GM18909 (cell line): ENCODE data around the gene TRIM47.

Source experiments
- ATAC-seq: cut with Tn5 transposase; IDR thresholded peaks from one replicate; pipeline ENCODE4 v1.9.1; 2021; ENCODE audit warnings: mild to moderate bottlenecking; ENCODE audit not compliant: unreplicated experiment, poor library complexity

The TRIM47 gene

DNA sequence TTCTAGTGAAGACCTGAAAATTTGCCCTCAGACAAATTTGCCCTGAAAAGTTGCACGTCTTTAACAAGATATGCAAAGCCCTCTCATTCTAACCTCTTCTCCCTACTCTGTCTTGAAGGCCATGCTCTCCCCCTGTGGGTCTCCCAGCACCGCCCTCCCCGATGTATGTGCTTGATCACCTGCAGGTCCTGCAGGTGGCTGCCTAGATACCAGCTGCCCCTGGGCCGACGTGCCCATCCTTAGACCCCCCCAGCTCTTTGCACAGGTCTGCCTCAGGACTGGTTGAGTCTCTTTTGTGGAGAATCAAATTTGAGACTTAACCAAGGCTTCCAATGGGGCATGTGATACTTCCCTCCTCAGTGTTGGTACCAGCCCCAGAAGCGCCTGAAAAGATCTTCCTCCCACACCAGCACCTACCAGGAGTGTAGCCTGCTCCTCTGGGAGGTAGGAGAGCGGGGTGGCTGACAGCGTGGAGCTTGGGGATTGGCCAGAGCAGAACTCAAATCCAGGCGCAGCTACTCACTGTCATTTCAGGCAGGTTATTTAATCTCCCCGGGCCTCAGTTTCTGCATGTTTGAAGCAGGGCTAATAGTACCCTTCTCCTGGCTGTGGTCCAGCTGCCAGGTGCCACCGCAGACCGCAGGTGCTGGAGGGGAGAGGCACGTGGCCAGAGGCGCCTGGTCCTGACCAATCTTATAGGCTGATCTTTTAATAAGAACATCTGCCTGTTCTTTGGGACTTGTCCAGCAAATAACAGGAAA lies 30.9 kb upstream of the TRIM47 start:
- no peak for ATAC-seq

- ATAC-seq = no peak
Observed at GRCh38 chr17:75908201-75908600, 29.8 kb upstream of the TRIM47 start.

GRCh38 chr17:75906143-75906884 lies 27.9 kb upstream of the TRIM47 start:
- ATAC-seq = no peak

GRCh38 chr17:75904749-75905521 lies 26.6 kb upstream of the TRIM47 start, which contains the start of gene MRPL38:
MRPL38 (minus strand) TSS chr17:75904884; CDS start chr17:75904875, 9 bp downstream.
- peak; percentile 95 for ATAC-seq

DNA sequence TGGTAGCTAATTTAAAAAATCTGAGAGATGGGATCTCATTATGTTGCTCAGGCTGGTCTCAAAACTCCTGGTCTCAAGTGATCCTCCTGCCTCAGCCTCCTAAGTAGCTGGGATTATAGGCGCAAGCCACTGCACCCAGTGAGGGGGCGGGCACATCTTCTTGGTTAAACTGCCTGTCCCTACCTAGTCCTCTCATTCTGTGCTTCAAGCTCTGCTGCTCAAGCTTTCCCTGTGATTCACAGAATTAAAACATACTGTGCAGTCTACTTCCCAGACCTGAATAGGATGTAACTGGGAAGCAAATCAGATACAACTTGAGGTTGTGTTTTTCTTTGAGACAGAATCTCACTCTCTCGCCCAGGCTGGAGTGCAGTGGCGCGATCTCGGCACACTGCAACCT lies 24.0 kb upstream of the TRIM47 start:
- no peak for ATAC-seq

GRCh38 chr17:75901727-75902126 lies 23.3 kb upstream of the TRIM47 start:
- no peak for ATAC-seq

- ATAC-seq = no peak
Observed at GRCh38 chr17:75900691-75901533, 22.5 kb upstream of the TRIM47 start.

- no peak for ATAC-seq
Observed at GRCh38 chr17:75899767-75900468, 21.5 kb upstream of the TRIM47 start.

DNA sequence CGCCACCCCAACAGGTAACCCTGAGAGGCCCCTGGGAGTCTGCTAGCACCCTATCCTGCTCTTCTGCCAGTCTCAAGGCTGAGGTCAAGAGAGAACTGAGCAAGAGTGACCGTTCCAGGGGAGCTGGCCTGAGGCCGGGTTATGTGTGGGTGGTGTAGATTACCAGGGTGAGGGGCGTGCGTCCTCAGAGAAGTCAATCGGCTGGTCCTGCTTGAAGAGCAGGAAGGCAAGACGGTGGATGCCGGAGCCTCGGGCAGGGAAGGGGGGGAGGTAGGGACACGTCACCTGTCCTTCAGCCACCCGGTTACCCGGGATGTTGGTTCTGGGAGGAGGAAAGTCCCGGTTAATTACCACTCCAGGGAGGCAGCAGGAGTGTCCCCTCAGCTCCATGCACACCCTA lies 21.0 kb upstream of the TRIM47 start:
- no peak for ATAC-seq

DNA sequence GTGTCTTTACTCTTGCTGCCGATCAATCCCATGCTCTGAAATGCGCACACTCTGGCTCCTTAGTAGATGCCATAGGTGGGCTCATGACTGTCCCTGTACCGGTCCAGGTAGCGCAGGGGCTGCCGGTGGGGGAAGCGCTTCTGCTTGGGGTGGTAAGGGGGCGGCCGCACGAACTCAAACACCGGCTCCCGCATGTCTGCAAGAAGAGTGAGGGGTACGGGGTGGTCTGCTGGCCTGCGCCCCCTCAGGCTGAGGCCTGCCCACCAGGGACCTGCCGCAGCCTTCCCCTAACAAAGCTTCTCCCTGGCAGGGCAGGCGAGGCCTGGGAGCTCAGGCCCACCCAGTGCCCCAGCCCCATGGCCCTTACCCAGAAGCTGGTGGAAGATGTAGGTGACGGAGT lies 20.4 kb upstream of the TRIM47 start:
- ATAC-seq = no peak

- no peak for ATAC-seq
Observed at GRCh38 chr17:75898065-75898464, 19.7 kb upstream of the TRIM47 start.

- ATAC-seq = no peak
Observed at GRCh38 chr17:75897160-75898019, 19.0 kb upstream of the TRIM47 start.

GRCh38 chr17:75896415-75897159 lies 18.2 kb upstream of the TRIM47 start, which contains the start of gene TRIM65:
TRIM65 (minus strand) TSS chr17:75896951; CDS start chr17:75896937, 14 bp downstream.
- ATAC-seq = peak; percentile 66

DNA sequence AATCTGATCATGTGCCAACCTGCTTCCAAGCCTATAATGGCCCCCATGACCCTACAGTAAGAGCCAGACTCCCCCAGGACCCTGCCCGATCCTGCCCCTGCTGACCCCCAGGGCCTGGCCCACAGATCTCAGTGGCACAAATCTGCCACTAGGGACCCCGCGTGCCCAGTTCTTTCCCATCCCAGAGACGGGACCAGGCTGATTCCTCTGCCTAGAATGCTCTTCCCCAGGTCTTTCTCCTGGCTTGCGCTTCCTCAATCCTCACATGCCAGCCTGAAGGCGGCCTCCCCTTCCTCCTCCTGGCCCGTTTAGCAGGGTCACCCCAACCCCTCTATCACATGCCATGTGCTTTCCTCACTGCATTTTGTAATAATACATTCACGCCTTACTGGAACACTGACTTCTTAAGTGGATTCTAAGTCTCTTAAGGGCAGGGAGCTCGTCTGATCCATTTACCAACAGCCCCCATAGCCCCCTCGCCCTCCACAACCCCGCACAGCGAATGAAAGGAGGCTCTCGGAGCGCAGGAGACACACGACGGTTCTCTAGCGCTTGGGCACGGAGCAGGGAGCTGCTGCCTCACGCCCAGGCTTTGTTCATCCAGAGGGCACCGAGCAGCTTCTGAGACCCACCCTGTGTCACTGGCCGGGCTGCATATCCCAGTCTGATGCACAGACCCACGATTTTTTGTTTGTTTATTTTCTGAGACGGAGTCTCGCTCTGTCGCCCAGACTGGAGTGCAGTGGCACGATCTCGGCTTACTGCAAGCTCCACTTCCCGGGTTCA lies 17.2 kb upstream of the TRIM47 start:
- no peak for ATAC-seq

- no peak for ATAC-seq
Observed at GRCh38 chr17:75894049-75894733, 15.8 kb upstream of the TRIM47 start.

DNA sequence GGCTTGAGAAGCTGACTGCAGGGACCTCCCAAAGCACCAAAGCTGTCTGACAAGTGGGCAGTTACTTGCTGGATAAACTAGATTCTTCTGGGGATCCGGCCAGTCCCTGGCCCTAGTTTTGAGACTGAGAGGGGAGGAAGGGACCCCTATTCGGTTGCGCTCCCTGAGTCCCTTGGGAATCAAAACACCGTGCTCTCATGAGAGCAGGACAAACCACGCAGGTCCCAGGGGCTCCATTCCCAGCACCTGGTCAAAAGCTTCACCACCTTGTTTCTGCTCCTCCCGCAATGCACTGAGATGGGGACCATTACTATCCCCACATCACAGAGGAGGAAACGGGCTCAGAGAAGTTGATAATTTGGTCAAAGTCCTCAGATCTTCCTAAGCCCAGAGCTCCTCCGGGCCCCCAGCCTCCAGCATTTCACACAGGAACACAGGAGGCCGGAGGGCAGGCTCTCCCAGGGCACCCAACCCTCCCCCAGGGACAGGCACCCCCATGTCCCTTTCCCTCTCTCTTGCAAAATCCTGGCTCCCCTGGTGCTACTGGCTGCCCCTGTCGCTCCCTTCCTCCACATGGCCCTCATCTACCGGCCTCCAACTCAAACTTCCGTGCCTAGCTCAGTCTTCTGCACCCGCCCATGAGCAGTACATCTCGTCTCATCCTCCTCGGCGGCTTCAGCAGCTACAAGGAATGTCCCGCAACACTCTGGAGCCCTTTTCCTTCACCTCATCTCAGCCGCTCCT lies 15.1 kb upstream of the TRIM47 start:
- ATAC-seq = no peak
